HEK293 (cell line): ENCODE results near the gene STARD9.

Experiments
- CTCF ChIP-seq: fragments of 450-650 bp; formaldehyde crosslinking; IDR thresholded peaks from 2 replicates; pipeline ENCODE4 v1.5.1; 2016; ENCODE audit warnings: missing biosample characterization, missing genetic modification characterization
- PRDM4 ChIP-seq: fragments of 450-650 bp; formaldehyde crosslinking; IDR thresholded peaks from 2 replicates; pipeline ENCODE4 v1.5.1; 2017; ENCODE audit warnings: missing biosample characterization, missing genetic modification characterization
- RBAK ChIP-seq: fragments of 450-650 bp; formaldehyde crosslinking; IDR thresholded peaks from 2 replicates; pipeline ENCODE4 v1.5.1; 2016; ENCODE audit warnings: missing biosample characterization, missing genetic modification characterization
- SALL2 ChIP-seq: fragments of 450-650 bp; formaldehyde crosslinking; IDR thresholded peaks from 2 replicates; pipeline ENCODE4 v1.5.0; 2017; ENCODE audit warnings: missing biosample characterization, mild to moderate bottlenecking, missing genetic modification characterization, borderline replicate concordance
- YY1 ChIP-seq: fragments of 450-650 bp; formaldehyde crosslinking; IDR thresholded peaks from 2 replicates; pipeline ENCODE4 v1.5.1; 2018; ENCODE audit warnings: missing biosample characterization, missing genetic modification characterization
- ZBTB17 ChIP-seq: fragments of 450-650 bp; formaldehyde crosslinking; IDR thresholded peaks from 2 replicates; pipeline ENCODE4 v1.5.1; 2016; ENCODE audit warnings: missing biosample characterization, missing genetic modification characterization
- ZIC2 ChIP-seq: fragments of 450-650 bp; formaldehyde crosslinking; IDR thresholded peaks from 2 replicates; pipeline ENCODE4 v1.5.1; 2016; ENCODE audit warnings: missing biosample characterization, missing genetic modification characterization
- ZNF19 ChIP-seq: fragments of 450-650 bp; formaldehyde crosslinking; IDR thresholded peaks from 2 replicates; pipeline ENCODE4; 2016; ENCODE audit warnings: missing biosample characterization, missing genetic modification characterization, low read depth
- ZNF664 ChIP-seq: fragments of 450-650 bp; formaldehyde crosslinking; IDR thresholded peaks from 2 replicates; pipeline ENCODE4 v1.5.1; 2016; ENCODE audit warnings: missing biosample characterization, missing genetic modification characterization
- ZNF704 ChIP-seq: fragments of 450-650 bp; formaldehyde crosslinking; IDR thresholded peaks from 2 replicates; pipeline ENCODE4 v1.5.1; 2016; ENCODE audit warnings: missing biosample characterization, missing genetic modification characterization
- ZNF768 ChIP-seq: fragments of 450-650 bp; formaldehyde crosslinking; IDR thresholded peaks from 2 replicates; pipeline ENCODE4 v1.5.1; 2018; ENCODE audit warnings: missing biosample characterization, mild to moderate bottlenecking, missing genetic modification characterization

- TF ChIP-seq ZBTB17 = no peak
- no peak for TF ChIP-seq SALL2 (tag by site-specific recombination)
- no peak for TF ChIP-seq CTCF (tag by site-specific recombination)
- TF ChIP-seq ZNF664 (tag by site-specific recombination) = no peak
- no peak for TF ChIP-seq ZIC2
- TF ChIP-seq ZNF704 (tag by site-specific recombination) = no peak
- no peak for TF ChIP-seq YY1
- TF ChIP-seq RBAK = no peak
- no peak for TF ChIP-seq ZNF19 (tag by site-specific recombination)
- no peak for TF ChIP-seq PRDM4 (tag by site-specific recombination)
- no peak for TF ChIP-seq ZNF768 (tag by site-specific recombination)
Measured at GRCh38 chr15:42728560-42728959, 153.2 kb downstream of the STARD9 start.
